Ishikawa (cell line): ENCODE results near the gene SIGLEC9.

ENCODE experiments used
- CEBPB ChIP-seq: IDR thresholded peaks from 2 replicates; pipeline ENCODE4 v1.6.1; 2012
- CREB1 ChIP-seq: IDR thresholded peaks from 2 replicates; pipeline ENCODE4 v1.6.1; 2012; ENCODE audit warnings: low read depth
- EGR1 ChIP-seq: IDR thresholded peaks from 2 replicates; pipeline ENCODE4 v1.6.1; 2012
- EP300 ChIP-seq: IDR thresholded peaks from 2 replicates; pipeline ENCODE4 v1.6.1; 2012; ENCODE audit warnings: borderline replicate concordance
- FOXM1 ChIP-seq: IDR thresholded peaks from 2 replicates; pipeline ENCODE4 v1.6.1; 2012; ENCODE audit warnings: low read depth, borderline replicate concordance
- MAX ChIP-seq: IDR thresholded peaks from 2 replicates; pipeline ENCODE4 v1.6.1; 2012
- NFIC ChIP-seq: IDR thresholded peaks from 2 replicates; pipeline ENCODE4 v1.6.1; 2012
- RAD21 ChIP-seq: IDR thresholded peaks from 2 replicates; pipeline ENCODE4 v1.6.1; 2012; ENCODE audit warnings: low read depth
- TAF1 ChIP-seq: IDR thresholded peaks from 2 replicates; pipeline ENCODE4 v1.6.1; 2012; ENCODE audit warnings: low read depth, mild to moderate bottlenecking
- TCF12 ChIP-seq: IDR thresholded peaks from 2 replicates; pipeline ENCODE4 v1.6.1; 2012; ENCODE audit warnings: low read depth
- TEAD4 ChIP-seq: IDR thresholded peaks from 2 replicates; pipeline ENCODE4 v1.6.1; 2012
- YY1 ChIP-seq: IDR thresholded peaks from 2 replicates; pipeline ENCODE4 v1.6.1; 2012; ENCODE audit warnings: low read depth
- ZBTB7A ChIP-seq: IDR thresholded peaks from 2 replicates; pipeline ENCODE4 v1.6.1; 2012; ENCODE audit warnings: low read depth
- TF ChIP-seq, protein P1 (sequence below): IDR thresholded peaks from 2 replicates; pipeline ENCODE4 v1.6.1; 2012; ENCODE audit warnings: low read depth, mild to moderate bottlenecking
- TF ChIP-seq, protein P2 (sequence below): IDR thresholded peaks from 2 replicates; pipeline ENCODE4 v1.6.1; 2012

The SIGLEC9 gene

GRCh38 chr19:51102991-51103390, 21.7 kb upstream of the SIGLEC9 start:
- TF ChIP-seq ZBTB7A (no peak), MAX (no peak), TEAD4 (no peak), NFIC (no peak), TAF1 (no peak), CEBPB (no peak), TCF12 (no peak), FOXM1 (no peak), EGR1 (no peak), RAD21 (no peak), YY1 (no peak), EP300 (no peak)
- TF ChIP-seq, protein P1, sequence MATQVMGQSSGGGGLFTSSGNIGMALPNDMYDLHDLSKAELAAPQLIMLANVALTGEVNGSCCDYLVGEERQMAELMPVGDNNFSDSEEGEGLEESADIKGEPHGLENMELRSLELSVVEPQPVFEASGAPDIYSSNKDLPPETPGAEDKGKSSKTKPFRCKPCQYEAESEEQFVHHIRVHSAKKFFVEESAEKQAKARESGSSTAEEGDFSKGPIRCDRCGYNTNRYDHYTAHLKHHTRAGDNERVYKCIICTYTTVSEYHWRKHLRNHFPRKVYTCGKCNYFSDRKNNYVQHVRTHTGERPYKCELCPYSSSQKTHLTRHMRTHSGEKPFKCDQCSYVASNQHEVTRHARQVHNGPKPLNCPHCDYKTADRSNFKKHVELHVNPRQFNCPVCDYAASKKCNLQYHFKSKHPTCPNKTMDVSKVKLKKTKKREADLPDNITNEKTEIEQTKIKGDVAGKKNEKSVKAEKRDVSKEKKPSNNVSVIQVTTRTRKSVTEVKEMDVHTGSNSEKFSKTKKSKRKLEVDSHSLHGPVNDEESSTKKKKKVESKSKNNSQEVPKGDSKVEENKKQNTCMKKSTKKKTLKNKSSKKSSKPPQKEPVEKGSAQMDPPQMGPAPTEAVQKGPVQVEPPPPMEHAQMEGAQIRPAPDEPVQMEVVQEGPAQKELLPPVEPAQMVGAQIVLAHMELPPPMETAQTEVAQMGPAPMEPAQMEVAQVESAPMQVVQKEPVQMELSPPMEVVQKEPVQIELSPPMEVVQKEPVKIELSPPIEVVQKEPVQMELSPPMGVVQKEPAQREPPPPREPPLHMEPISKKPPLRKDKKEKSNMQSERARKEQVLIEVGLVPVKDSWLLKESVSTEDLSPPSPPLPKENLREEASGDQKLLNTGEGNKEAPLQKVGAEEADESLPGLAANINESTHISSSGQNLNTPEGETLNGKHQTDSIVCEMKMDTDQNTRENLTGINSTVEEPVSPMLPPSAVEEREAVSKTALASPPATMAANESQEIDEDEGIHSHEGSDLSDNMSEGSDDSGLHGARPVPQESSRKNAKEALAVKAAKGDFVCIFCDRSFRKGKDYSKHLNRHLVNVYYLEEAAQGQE, result no peak
- TF ChIP-seq, protein P2, sequence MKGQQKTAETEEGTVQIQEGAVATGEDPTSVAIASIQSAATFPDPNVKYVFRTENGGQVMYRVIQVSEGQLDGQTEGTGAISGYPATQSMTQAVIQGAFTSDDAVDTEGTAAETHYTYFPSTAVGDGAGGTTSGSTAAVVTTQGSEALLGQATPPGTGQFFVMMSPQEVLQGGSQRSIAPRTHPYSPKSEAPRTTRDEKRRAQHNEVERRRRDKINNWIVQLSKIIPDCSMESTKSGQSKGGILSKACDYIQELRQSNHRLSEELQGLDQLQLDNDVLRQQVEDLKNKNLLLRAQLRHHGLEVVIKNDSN, result no peak

DNA sequence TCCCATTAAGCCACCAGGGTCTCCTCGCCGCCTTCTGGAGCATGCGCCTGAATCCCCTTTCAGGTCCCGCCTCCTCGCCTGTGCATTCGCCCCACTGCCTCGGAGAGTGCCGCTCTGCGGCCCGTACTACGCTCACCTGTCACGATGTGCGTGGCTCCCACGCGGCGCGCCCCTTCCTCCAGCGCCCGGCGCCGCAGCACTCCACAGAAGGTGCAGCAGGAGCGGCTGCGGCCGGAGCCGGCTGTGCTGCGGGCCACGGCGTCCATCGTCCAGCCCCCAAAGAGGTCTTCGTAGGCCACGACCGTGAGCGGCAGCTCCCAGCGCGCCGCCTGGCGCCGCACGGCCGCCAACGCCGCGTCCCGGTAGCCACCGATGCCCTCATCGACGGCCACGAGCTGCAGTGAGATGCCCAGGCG, 20.8 kb upstream of the SIGLEC9 start:
- TF ChIP-seq RAD21 (no peak), EP300 (no peak), CEBPB (no peak), YY1 (no peak), TAF1 (no peak), TCF12 (no peak), TEAD4 (no peak), FOXM1 (no peak), CREB1 (no peak), EGR1 (no peak), NFIC (no peak), MAX (no peak), ZBTB7A (no peak)
- TF ChIP-seq, protein P2, result no peak
- TF ChIP-seq, protein P1, result no peak

DNA sequence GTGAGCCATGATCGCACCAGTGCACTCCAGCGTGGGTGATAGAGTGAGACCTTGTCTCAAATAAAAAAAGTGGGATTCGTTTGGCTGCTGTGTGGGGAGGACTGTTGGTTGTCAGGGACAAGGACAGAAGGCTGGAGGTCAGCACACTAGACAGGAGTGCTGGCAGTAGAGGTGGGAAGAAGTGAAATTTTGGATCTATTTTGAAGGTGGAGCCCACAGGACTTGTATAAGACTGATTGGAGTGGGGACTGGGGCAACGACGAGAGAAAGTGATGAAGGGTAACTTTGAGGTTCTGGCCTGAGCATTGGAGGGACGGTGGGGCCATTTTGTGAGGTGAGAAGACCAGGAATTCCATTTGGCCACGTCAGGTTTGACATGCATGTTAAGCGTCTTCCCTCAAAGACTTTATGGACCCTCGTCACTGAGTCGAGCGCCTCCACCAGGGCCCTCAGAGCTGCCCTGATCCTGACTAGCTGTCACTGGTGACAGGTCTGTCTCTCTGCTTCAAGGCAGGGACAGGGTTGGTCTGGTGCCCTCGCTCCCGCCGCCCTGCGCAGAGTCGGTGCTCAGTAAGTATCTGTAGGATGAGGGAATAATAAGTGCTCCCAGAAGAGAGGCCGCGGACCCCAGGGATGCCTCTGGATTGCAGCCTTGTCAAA, 17.2 kb upstream of the SIGLEC9 start:
- TF ChIP-seq EP300 (no peak), CEBPB (no peak), MAX (no peak), YY1 (no peak), FOXM1 (no peak), NFIC (no peak), RAD21 (no peak), TCF12 (no peak), ZBTB7A (no peak), TEAD4 (no peak), TAF1 (no peak), CREB1 (no peak), EGR1 (no peak)
- TF ChIP-seq, protein P1, result no peak
- TF ChIP-seq, protein P2, result no peak
